Spleen (tissue), 11 donors: ENCODE measurements around the gene DNAJC16. TPM values are rescaled to one million over a fixed set of nuclear protein-coding genes. Genes with fewer than 3 reads are reported as not detected.

Experiments
- DNase-seq: peaks from one replicate; pipeline ENCODE4 v3.0.0-alpha.2; 2020
- H3K27ac ChIP-seq, 8 donors: fragments of 200-600 bp; sonication (generic) in 7 of 8; 1 replicate in 4 of 8; 2 replicates in 4 of 8; pipeline versions ENCODE4 v1.5.0 to v1.8.0; 2016 to 2021; ENCODE audit warnings: inconsistent platforms in 4 of 8, mild to moderate bottlenecking in 4 of 8, moderate library complexity in 1 of 8
- H3K27me3 ChIP-seq, 7 donors: fragments of 200-600 bp; sonication (generic) in 6 of 7; replicated peaks in 1 of 7; 1 replicate in 4 of 7; 2 replicates in 3 of 7; pipeline versions ENCODE4 v1.5.0 to v1.8.0; 2016 to 2021; ENCODE audit warnings: inconsistent platforms in 3 of 7, mild to moderate bottlenecking in 1 of 7
- H3K36me3 ChIP-seq, 6 donors: fragments of 200-600 bp; sonication (generic) in 5 of 6; 1 replicate in 4 of 6; 2 replicates in 2 of 6; pipeline versions ENCODE4 v1.5.0 to v1.8.0; 2016 to 2021; ENCODE audit warnings: inconsistent platforms in 2 of 6
- H3K4me1 ChIP-seq, 6 donors: fragments of 200-600 bp; sonication (generic) in 5 of 6; 1 replicate in 3 of 6; 2 replicates in 3 of 6; pipeline versions ENCODE4 v1.5.0 to v1.8.0; 2016 to 2021; ENCODE audit warnings: inconsistent platforms in 3 of 6
- H3K4me3 ChIP-seq, 8 donors: fragments of 200-600 bp; sonication (generic) in 7 of 8; 1 replicate in 4 of 8; 2 replicates in 4 of 8; pipeline versions ENCODE4 v1.5.0 to v1.8.0; 2016 to 2021; ENCODE audit warnings: inconsistent platforms in 4 of 8, mild to moderate bottlenecking in 4 of 8, moderate library complexity in 2 of 8
- H3K9me3 ChIP-seq, 8 donors: fragments of 200-600 bp; sonication (generic) in 7 of 8; 1 replicate in 4 of 8; 2 replicates in 4 of 8; pipeline versions ENCODE4 v1.5.0 to v1.8.0; 2016 to 2021; ENCODE audit warnings: inconsistent platforms in 4 of 8
- POLR2A ChIP-seq, 3 donors: fragments of 450-650 bp; IDR thresholded peaks; one replicate each; pipeline ENCODE4 v1.5.1; 2017; ENCODE audit warnings: antibody characterized with exemption in 3 of 3, mild to moderate bottlenecking in 1 of 3
- POLR2AphosphoS5 ChIP-seq, 3 donors: sonication (generic); formaldehyde crosslinking; IDR thresholded peaks; one replicate each; pipeline ENCODE4 v1.5.1; 2017; ENCODE audit warnings: antibody characterized with exemption in 3 of 3
- WGBS, 5 donors: extraction: QIAGEN DNeasy Blood & Tissue Kit in 3 of 5; methylation state at CpG; one replicate each; pipeline versions ENCODE4 v1.1.5 to v1.1.7; 2013 to 2018; 5-methylcytosine and 5-hydroxymethylcytosine counted together
- intact Hi-C: fragments of 100-400 bp; cut with DNase I; formaldehyde crosslinking; loops from one replicate; pipeline ENCODE4 v1.15.0; 2023; ENCODE audit warnings: low total_unique reads
- polyA plus RNA-seq, 3 donors: library from polyadenylated mRNA; stranded (reverse); fragments of 200-250 nt; gene quantifications; one replicate each; pipeline ENCODE4 v1.2.1, GENCODE V29; 2013
- total RNA-seq, 7 donors: library from RNA; depleted of rRNA in 3 of 7; stranded (reverse); fragments of >200 nt in 3 of 7; fragmentation: NEBNext Ultra II Directional in 4 of 7; extraction: Animal tissue kit (Norgen Biotek cat#: 25700) in 4 of 7; gene quantifications; one replicate each; pipeline versions ENCODE4 v1.1.0 to v1.2.1, GENCODE V29; 2016 to 2021
- TF ChIP-seq, protein P1 (sequence below), 11 experiments: fragments of 200-600 bp in 7 of 11; fragments of 450-650 bp in 4 of 11; sonication (generic) in 4 of 11; IDR thresholded peaks in 8 of 11; conservative IDR thresholded peaks in 3 of 11; 1 replicate in 7 of 11; 2 replicates in 4 of 11; pipeline versions ENCODE4 v1.4.0 to v1.8.0; 2016 to 2021; ENCODE audit warnings: antibody characterized with exemption in 11 of 11, inconsistent platforms in 4 of 11, mild to moderate bottlenecking in 1 of 11
- donor health status: healthy with polysubstance abuse.
- donor health status: DM: no; HTN: no; CAD: no; lungs with moderate emphysema.
- donor health status: DM: no; HTN: no; CAD: no.
- donor health status: Bipolar disorder and iron deficiency.
- donor health status: healthy.
- donor health status: DM: no; HTN: no; CAD: no.
- donor health status: DM: yes; HTN: yes; CAD: no.

The DNAJC16 gene
- total and polyA plus RNA-seq, 10 donors: 3.7 to 23.0 (median 18.0) TPM

DNA sequence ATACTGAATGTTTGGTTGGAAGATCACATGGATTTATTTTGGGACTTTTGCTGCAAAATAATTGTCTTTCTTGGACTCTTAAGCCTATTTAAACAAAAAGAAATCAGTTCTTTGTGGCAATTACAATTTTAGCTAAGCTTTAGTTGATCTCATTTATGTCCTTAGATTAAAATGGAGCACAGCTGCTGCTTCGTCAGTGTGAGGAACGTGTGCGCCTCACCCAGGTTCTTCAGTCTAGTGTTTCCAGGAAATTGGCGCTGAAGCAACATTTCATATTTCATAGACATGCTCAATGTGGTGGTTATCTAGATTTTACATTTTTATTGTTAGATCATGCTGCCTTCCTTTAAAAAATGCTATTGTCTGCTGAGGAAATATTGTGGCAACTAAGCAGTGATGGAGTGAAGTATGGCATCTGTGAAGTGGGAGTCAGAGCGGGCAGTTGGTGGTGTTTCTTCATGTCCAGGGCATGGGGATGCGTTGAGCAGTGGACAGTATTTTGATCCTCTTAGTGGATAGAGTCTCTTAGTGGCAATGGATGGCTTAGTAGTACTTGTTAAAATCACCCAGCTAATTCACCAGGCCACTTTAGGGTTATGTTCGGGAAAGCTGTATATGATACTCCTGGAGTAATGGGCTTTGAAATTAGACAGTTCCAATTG is 96.2 kb downstream of the DNAJC16 start:
- intact Hi-C loops: loop anchor here (10.0 kb wide), 1 partner anchor 122 kb away; the partner anchor contains the start of gene TMEM82
- H3K4me1 ChIP-seq: peaks cover 43 to 100% (median 90%) of the 10 kb centered on the region in 6 donors
- no peaks in the 10 kb centered on the region for H3K27me3 ChIP-seq
- TF ChIP-seq POLR2AphosphoS5 (IDR thresholded peaks at IDR 0.05): no peak
- no peak for TF ChIP-seq POLR2A (IDR thresholded peaks at IDR 0.05)
- TF ChIP-seq, protein P1, sequence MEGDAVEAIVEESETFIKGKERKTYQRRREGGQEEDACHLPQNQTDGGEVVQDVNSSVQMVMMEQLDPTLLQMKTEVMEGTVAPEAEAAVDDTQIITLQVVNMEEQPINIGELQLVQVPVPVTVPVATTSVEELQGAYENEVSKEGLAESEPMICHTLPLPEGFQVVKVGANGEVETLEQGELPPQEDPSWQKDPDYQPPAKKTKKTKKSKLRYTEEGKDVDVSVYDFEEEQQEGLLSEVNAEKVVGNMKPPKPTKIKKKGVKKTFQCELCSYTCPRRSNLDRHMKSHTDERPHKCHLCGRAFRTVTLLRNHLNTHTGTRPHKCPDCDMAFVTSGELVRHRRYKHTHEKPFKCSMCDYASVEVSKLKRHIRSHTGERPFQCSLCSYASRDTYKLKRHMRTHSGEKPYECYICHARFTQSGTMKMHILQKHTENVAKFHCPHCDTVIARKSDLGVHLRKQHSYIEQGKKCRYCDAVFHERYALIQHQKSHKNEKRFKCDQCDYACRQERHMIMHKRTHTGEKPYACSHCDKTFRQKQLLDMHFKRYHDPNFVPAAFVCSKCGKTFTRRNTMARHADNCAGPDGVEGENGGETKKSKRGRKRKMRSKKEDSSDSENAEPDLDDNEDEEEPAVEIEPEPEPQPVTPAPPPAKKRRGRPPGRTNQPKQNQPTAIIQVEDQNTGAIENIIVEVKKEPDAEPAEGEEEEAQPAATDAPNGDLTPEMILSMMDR (IDR thresholded peaks at IDR 0.05 in 8 of 11, conservative IDR thresholded peaks at IDR 0.05 in 3 of 11): no peak
- no peak overlapping the region for H3K4me3 ChIP-seq
- peaks cover 0 to 20% (median 9%) of the 10 kb centered on the region in 6 donors for H3K36me3 ChIP-seq
- DNase-seq: no peak
- peak overlapping the region in 1 of 8 donors; percentile 23 for H3K27ac ChIP-seq
- H3K9me3 ChIP-seq: no peaks in the 10 kb centered on the region
- 79 to 86% (median 85%) methylated on average over 7 of the region's 7 CpGs for WGBS, 5 donors

DNA sequence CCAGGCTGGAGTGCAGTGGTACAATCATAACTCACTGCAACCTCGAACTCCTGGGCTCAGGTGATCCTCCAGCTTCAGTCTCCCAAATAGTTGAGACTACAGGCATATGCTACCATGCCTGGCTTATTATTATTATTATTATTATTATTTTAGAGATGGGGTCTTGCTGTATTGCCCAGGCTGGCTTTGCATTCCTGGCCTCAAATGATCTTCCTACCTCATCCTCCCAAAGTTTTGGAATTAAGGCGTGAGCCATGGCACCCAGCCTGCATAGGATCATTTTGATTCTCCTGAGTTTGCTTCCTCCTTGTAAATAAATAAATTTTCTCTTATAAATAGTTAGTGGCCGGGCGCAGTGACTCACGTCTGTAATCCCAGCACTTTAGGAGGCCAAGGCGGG is 96.8 kb downstream of the DNAJC16 start:
- Histone ChIP-seq H3K4me3 (no peak overlapping the region), H3K4me1 (peaks cover 40 to 100% (median 88%) of the 10 kb centered on the region in 6 donors), H3K9me3 (no peaks in the 10 kb centered on the region), H3K27me3 (no peaks in the 10 kb centered on the region), H3K27ac (no peak overlapping the region), H3K36me3 (peaks cover 0 to 25% (median 9%) of the 10 kb centered on the region in 6 donors)
- TF ChIP-seq POLR2A (IDR thresholded peaks at IDR 0.05) (no peak), POLR2AphosphoS5 (IDR thresholded peaks at IDR 0.05) (no peak)
- TF ChIP-seq, protein P1 (IDR thresholded peaks at IDR 0.05 in 8 of 11, conservative IDR thresholded peaks at IDR 0.05 in 3 of 11): no peak
- 91 to 95% (median 94%) methylated on average over 6 of the region's 6 CpGs for WGBS, 5 donors
- intact Hi-C loops: loop anchor here (10.0 kb wide), 1 partner anchor 121 kb away; the partner anchor contains the start of gene TMEM82
- DNase-seq: no peak

DNA sequence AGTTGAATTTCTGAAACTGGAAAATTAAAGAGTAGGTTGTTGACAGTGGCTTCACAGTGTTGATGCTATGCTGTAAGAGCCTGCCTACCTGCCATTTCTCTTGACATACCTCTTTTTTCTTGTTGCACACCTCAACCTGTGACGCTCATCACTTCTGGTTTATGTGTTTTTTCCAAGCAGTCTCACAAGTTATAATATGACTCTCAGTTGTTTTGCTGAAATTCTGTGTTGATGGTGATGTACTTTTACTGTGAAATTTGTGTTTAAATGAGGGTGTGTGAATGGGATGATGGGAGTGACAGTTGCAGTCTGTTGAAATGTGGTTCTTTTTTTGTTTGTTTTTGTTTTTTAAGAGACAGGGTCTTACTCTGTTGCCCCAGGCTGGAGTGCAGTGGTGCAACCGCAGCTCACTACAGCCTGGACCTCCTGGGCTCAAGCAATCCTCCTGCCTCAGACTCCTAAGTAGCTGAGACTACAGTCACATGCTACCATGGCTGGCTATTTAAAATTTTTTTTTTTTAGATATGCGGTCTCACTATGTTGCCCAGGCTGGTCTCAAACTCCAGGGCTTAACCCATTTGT is 97.6 kb downstream of the DNAJC16 start:
- H3K9me3 ChIP-seq: no peaks in the 10 kb centered on the region
- peaks cover 32 to 99% (median 81%) of the 10 kb centered on the region in 6 donors for H3K4me1 ChIP-seq
- no peak for DNase-seq
- 88 to 94% (median 93%) methylated on average over 3 of the region's 3 CpGs for WGBS, 5 donors
- no peak overlapping the region for H3K4me3 ChIP-seq
- H3K36me3 ChIP-seq: peaks cover 0 to 33% (median 9%) of the 10 kb centered on the region in 6 donors
- H3K27ac ChIP-seq: no peak overlapping the region
- no peaks in the 10 kb centered on the region for H3K27me3 ChIP-seq
- TF ChIP-seq, protein P1 (IDR thresholded peaks at IDR 0.05 in 8 of 11, conservative IDR thresholded peaks at IDR 0.05 in 3 of 11): no peak
- no peak for TF ChIP-seq POLR2AphosphoS5 (IDR thresholded peaks at IDR 0.05)
- TF ChIP-seq POLR2A (IDR thresholded peaks at IDR 0.05): no peak
- intact Hi-C loops: loop anchor here (10.0 kb wide), 1 partner anchor 121 kb away; the partner anchor contains the start of gene TMEM82
